Fibroblast of skin of abdomen (primary cell): ENCODE measurements around the gene ATP8B1.

Source experiments
- DNase-seq: peaks from one replicate; pipeline ENCODE4 v3.0.0-alpha.2; 2013

The ATP8B1 gene

DNA sequence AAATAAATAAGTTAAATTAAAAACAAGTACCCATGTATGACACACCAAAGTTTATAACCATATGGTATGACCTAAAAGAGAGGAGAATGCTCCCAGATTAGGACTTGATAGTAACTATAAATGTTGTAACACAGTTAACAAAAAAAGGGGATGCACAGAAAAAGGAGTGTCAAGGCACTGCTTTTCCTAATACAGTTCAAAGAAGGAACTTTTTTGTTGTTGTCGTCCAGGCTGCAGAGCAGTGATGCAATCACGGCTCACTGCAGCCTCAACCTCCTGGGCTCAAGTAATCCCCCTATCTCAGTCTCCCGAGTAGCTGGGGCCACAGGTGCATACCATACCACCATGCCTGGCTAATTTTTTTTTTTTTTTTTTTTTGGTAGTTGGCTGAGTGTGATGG is 184.2 kb downstream of the ATP8B1 start:
- DNase-seq: no peak

DNA sequence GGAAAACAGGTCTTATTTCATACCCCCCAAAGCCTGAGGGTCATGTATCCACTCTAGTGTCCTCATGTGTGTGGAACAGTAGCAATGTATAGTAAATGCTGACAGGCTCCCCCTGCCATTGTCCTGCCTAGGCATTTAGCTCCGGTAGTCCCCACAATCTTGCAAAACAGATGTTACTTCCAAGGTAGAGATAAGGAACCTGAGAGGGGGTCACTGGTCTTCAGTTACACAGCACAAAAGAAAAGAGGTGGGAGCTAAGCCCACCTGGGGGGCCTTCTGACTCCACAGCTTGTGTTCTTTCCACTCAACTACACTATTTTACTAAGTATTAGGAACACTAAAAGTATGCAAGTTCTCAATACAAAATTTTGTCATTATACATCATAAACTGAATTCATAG is 199.2 kb downstream of the ATP8B1 start:
- DNase-seq: no peak
